HG02759 (cell line): Measurements from ENCODE around the gene DNAJC27.

Source experiments
- ATAC-seq: cut with Tn5 transposase; IDR thresholded peaks from one replicate; pipeline ENCODE4 v1.9.1; 2021; ENCODE audit warnings: mild to moderate bottlenecking, moderate library complexity; ENCODE audit not compliant: unreplicated experiment

DNAJC27 gene

DNA sequence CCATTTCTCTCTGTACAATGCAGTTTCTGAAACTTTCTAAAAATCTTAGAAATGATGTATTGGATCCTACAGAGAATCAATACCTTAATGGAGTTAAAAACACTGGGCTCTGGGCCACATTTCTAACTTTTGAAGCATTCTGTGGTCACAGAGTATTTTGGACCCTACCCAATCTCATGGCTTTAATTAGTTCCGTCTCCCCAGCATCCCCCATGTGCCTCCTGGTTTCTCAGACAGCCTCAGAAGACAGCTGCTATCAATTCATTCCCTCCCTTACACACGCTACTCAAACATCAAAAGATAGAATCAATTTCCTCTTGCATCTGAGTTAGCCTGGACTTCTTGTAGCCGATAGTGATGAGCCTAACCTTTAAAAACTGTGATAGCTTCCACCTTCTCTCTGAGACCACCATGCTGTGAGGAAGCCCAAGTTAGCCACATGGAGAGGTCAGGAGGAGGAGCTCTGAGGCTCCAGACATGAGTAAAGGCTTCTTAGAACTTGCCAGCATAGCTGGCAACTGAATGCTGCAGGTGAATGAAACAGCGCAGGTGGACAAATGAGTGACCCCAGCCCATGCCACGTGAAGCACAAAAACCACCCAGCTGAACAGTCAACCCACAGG is 62.1 kb downstream of the DNAJC27 start:
- ATAC-seq: no peak

- no peak for ATAC-seq
These were observed 63.3 kb downstream of the DNAJC27 start for GRCh38 chr2:24908461-24908901.

- no peak for ATAC-seq
These were observed 64.6 kb downstream of the DNAJC27 start for GRCh38 chr2:24907116-24907515.

DNA sequence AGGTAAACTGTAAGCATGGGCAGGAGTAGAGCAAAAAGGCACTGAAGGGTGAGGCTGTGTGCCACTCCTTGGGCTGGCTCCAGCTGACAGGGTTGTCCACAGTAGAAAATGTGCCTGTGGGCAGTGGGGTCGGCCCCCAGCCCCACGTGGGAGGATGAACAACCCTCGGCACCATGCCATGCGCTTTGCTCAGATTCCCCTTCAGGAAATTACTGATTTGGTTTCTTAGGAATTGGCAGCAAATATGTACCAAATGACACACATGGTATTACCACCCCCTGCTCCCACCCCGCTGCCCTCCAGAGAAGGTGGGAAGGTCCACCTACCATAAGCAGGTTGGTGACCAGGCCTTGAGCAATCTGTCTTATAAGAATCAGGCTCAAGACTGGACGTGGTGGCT is 65.3 kb downstream of the DNAJC27 start:
- ATAC-seq: no peak

DNA sequence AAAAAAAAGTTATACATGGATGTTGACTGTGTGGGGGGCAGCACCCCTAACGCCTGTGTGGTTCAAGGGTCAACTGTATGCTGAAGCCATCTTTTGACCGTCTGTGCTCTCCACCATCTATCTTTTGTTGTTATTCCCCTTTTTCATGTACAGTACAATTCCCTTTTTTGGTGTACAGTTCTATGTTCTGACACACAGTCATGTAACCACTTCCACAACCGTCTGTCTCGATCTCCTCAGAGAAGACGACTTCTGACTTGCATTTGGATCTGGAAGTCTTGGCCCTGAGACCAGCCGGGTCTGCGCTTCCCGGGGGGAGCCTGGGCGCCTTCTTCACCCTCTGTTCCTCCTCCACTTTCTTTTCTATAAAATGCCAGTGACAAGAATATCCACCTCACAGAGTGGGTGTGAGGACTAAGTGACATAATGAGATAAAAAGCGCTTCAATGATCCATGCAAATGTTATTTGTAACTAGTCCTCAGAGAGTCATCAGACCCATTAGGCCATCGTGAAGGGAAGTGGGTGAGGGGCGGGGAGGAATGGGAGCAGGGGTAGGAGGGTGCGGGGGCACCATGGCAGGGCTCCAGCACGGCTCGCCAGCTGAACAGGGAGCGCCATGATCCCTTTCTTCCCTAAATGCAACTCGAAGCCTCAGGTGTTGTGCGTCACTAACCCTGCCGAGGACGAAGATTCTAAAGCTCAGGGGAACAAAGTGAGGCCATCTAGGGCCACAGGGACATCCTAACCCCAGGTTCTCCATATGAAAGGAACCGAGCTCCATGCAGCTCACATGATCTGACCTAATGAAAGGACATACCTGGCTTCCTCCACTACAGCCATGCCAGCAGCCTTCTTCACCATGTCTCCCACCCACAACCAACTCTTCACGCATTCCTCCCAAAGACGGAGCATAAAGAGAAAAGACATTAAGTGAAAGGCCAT is 68.3 kb downstream of the DNAJC27 start:
- no peak for ATAC-seq

- no peak for ATAC-seq
These were observed 72.3 kb downstream of the DNAJC27 start for GRCh38 chr2:24899361-24899910.

DNA sequence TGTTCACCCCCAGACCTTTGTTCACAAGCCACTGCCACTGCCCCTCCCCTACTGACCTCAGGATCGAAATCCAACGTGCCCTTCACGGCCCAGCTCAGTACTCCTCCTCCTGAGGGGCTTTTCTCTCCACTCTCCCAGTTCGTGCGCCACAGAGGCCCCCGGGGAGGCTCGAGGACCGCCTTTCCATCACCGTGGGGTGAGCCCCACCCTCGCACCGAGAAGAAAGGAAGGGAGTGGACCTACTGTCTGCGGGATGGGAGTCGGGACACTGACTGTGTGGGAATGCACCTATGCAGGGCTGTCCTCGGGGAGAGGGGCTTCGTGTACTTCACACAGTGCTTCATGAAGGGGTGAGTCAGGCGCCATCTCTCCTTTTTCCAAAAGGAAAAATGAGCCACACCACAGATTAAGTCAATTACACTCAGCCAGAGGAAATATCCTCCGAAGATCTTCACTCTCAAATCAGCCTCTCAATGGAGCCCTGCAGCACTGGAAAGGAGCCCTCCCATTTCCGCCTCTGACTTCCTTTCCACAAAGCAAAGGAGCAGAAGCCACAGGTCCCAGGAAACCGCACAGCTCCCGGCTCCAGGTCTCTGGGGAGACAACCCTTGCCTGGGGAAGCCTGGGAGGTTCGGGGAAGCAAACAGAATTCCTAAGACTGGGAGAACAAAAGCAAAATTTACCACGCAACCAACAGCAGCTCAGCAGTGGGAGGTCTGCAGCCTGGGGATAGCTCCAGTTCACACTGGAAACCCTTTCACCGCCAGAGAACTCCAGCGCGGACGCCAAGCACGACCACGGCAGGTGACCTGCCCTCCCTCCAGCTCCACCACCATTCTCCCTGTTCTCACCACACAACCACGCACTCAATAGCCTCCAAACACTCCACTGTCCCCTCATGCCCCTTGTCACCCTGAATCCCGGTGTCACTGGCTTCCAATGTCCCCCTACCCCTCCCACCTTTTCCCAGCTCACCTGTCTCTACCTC is 73.3 kb downstream of the DNAJC27 start:
- ATAC-seq: no peak

GRCh38 chr2:24894750-24895149 is 77.0 kb downstream of the DNAJC27 start:
- ATAC-seq: no peak

DNA sequence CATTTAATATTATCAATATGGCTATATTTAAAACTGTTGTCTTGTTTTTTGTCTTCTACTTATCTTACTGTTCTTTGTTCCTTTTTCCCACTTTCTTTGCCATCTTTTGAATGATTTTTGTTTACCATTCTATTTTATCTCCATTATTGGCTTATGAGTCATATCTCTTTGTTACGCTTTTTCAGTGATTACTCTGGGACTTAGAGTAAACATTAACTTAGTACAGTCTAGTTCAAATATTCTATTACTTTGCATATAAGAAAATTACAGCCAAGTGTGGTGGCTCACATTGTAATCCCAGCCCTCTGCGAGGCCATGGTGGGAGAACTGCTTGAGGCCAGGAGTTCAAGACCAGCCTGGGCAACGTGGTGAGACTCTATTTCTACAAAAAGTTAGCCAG is 77.8 kb downstream of the DNAJC27 start:
- no peak for ATAC-seq
